ENCODE measurements around the gene PPP1CA.

GRCh38 chr11:67395555-67396258, 6.0 kb downstream of the PPP1CA start:
- TF ChIP-seq POLR2A (IDR thresholded peaks at IDR 0.05) = no peak
- no peak for TF ChIP-seq CTCF (IDR thresholded peaks at IDR 0.05)
